Measurements from ENCODE around the gene CFAP61. TPM values are rescaled to one million over a fixed set of nuclear protein-coding genes. Genes with fewer than 3 reads are reported as not detected.

CFAP61 gene
- total RNA-seq, 4 donors from 2014 or later: not detected

DNA sequence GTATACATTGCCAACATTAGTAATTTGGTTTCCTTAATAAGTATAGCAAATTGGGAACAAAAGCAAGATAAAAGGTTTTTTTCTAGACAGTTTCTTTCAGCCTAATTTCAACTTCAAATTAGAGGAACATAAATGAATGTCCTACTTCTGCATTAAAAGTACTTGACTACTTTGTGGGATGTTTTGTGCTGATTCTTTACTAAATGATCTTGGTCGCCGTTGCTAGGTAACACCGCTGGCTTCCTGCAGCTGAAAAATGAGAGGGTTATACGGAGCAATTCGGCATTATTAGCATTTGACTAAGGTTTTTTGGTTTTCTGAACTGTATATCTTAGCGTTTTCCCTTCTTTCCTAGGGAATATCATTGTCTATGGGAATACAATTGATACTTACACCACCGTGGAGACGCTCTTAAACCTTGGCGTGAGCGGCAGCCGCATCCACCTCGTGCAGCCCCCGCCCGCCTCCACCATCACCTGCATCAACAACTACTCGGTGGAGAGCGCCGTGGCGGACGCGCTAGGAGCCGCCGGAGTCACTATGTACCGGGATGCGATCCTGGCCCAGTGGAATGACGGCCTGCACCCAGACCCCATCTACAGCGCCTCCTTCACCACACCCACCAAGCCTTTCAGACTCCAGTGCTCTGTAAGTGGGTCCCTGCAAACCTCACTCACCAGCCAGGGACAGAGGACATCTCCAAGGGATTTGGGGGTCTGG is 224.6 kb downstream of the CFAP61 start:
- H3K4me1 ChIP-seq: peaks cover 0 to 4% (median 0%) of the 10 kb centered on the region in 4 donors
- WGBS: 45% methylated on average over 26 of the region's 26 CpGs
- intact Hi-C loops (cut with DNase I): no loop called here
- no peaks in the 10 kb centered on the region for H3K36me3 ChIP-seq
- no peak for DNase-seq (ENCODE audit: extremely low spot score)
- H3K27ac ChIP-seq (replicated peaks in 1 of 4): no peak overlapping the region
- peaks cover 0 to 9% (median 0%) of the 10 kb centered on the region in 4 donors for H3K27me3 ChIP-seq
- no peak overlapping the region for H3K4me3 ChIP-seq
- no peaks in the 10 kb centered on the region for H3K9me3 ChIP-seq
- TF ChIP-seq EP300 (IDR thresholded peaks at IDR 0.05) (no peak), POLR2A (IDR thresholded peaks at IDR 0.05; ENCODE audit: low read depth) (no peak)

DNA sequence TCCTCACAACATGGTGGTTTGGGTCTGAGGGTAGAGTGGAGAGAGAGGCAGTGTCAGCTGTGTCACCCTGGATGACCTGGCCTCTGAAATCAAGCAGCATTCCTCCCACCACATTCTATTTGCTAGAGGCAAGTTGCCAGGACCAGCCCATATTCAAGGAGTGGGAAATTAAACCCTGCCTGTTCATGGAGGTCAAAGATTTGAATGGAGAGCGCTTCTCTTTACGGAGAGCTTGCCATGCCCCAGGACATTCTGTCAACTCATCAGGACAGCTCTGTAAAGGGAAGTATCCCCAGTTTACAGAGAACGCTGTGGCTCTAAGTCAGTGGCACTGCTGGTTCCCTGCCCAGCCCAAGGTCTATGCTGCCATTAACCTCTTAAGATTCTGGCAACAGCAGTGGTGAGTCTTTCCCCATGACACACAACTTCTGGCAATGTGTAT is 225.6 kb downstream of the CFAP61 start:
- Histone ChIP-seq H3K9me3 (no peaks in the 10 kb centered on the region), H3K4me3 (no peak overlapping the region), H3K27me3 (peaks cover 0 to 9% (median 0%) of the 10 kb centered on the region in 4 donors), H3K27ac (replicated peaks in 1 of 4) (no peak overlapping the region), H3K4me1 (peaks cover 0 to 4% (median 0%) of the 10 kb centered on the region in 4 donors), H3K36me3 (no peaks in the 10 kb centered on the region)
- intact Hi-C loops (cut with DNase I): no loop called here
- DNase-seq (ENCODE audit: extremely low spot score): no peak
- 59% methylated on average over 3 of the region's 3 CpGs for WGBS
- TF ChIP-seq, protein P1, sequence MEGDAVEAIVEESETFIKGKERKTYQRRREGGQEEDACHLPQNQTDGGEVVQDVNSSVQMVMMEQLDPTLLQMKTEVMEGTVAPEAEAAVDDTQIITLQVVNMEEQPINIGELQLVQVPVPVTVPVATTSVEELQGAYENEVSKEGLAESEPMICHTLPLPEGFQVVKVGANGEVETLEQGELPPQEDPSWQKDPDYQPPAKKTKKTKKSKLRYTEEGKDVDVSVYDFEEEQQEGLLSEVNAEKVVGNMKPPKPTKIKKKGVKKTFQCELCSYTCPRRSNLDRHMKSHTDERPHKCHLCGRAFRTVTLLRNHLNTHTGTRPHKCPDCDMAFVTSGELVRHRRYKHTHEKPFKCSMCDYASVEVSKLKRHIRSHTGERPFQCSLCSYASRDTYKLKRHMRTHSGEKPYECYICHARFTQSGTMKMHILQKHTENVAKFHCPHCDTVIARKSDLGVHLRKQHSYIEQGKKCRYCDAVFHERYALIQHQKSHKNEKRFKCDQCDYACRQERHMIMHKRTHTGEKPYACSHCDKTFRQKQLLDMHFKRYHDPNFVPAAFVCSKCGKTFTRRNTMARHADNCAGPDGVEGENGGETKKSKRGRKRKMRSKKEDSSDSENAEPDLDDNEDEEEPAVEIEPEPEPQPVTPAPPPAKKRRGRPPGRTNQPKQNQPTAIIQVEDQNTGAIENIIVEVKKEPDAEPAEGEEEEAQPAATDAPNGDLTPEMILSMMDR (IDR thresholded peaks at IDR 0.05): no peak
- no peak for TF ChIP-seq EP300 (IDR thresholded peaks at IDR 0.05)
- TF ChIP-seq POLR2AphosphoS5 (IDR thresholded peaks at IDR 0.05): no peak
- TF ChIP-seq POLR2A (IDR thresholded peaks at IDR 0.05; ENCODE audit: low read depth): no peak

DNA sequence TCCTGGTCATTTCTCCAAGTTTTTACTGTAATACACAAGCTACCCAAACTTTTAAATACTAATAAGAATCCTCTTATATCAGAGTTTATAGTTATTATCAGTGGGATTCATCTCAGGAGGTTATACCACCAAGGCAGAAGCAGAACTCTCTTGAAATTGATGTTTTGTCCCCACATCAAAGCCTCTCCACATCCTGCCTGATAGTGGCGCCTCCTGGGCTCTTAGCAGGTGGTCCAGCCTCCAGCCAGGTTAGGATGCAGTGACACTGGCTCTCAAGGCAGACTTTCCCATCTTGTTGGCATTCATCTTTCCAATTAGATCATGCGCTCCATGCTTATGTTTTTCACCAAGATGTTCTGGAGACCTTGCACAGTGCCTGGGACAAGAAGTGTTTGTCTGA is 233.7 kb downstream of the CFAP61 start:
- H3K4me3 ChIP-seq: no peak overlapping the region
- peaks cover 0 to 5% (median 0%) of the 10 kb centered on the region in 4 donors for H3K9me3 ChIP-seq
- WGBS: 71% methylated on average over 2 of the region's 2 CpGs
- TF ChIP-seq POLR2AphosphoS5 (IDR thresholded peaks at IDR 0.05) (no peak), POLR2A (IDR thresholded peaks at IDR 0.05; ENCODE audit: low read depth) (no peak), EP300 (IDR thresholded peaks at IDR 0.05) (no peak)
- TF ChIP-seq, protein P1 (IDR thresholded peaks at IDR 0.05): no peak
- H3K27ac ChIP-seq (replicated peaks in 1 of 4): no peak overlapping the region
- peaks cover 0 to 8% (median 0%) of the 10 kb centered on the region in 4 donors for H3K27me3 ChIP-seq
- DNase-seq (ENCODE audit: extremely low spot score): no peak
- intact Hi-C loops (cut with DNase I): no loop called here
- H3K4me1 ChIP-seq: no peaks in the 10 kb centered on the region
- peaks cover 0 to 7% (median 0%) of the 10 kb centered on the region in 4 donors for H3K36me3 ChIP-seq

DNA sequence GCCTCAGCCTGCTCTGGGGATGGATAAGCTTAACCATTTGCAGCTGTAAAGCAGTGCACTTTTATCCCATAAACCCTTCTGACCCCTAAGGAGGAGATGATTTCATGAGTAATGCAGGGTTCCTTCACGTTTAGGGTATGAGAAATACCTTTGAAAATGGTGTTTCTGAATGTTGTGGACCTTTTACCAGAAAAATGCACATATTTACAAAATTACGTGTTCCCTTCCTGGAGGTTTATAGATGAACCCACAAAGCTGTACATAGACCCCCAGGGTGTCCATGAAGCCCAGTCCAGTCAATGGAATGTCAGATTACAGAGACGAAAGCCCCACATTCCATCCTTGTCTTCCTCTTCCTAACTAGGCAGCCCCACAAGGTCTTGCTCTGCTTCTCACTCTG is 237.0 kb downstream of the CFAP61 start:
- Histone ChIP-seq H3K27me3 (peaks cover 0 to 8% (median 0%) of the 10 kb centered on the region in 4 donors), H3K36me3 (peaks cover 0 to 9% (median 0%) of the 10 kb centered on the region in 4 donors), H3K27ac (replicated peaks in 1 of 4) (no peak overlapping the region), H3K4me1 (no peaks in the 10 kb centered on the region), H3K4me3 (no peak overlapping the region), H3K9me3 (no peaks in the 10 kb centered on the region)
- DNase-seq (ENCODE audit: extremely low spot score): no peak
- WGBS: 76% methylated on average over 3 of the region's 3 CpGs
- intact Hi-C loops (cut with DNase I): no loop called here
- TF ChIP-seq, protein P1 (IDR thresholded peaks at IDR 0.05): no peak
- TF ChIP-seq POLR2AphosphoS5 (IDR thresholded peaks at IDR 0.05): no peak
- TF ChIP-seq EP300 (IDR thresholded peaks at IDR 0.05): no peak
- TF ChIP-seq POLR2A (IDR thresholded peaks at IDR 0.05; ENCODE audit: low read depth): no peak

DNA sequence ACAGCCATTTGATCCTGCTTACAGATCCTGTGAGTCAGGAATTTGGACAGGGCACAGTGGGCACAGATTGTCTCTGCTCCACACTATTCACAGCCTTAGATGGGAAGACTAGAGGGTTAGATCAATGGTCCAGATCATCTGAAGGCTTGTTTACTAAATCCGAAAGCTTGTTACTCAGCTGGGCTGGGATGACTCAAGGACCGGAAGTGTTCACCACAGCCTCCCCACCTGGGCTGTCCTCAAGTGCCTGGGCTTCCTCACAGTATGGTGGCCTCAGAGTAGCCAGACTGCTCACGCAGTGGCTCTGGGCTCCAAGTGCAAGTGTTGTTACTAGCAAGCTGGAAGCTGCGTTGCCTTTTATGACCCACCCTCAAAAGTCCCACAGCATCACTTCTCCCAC is 240.1 kb downstream of the CFAP61 start:
- no peaks in the 10 kb centered on the region for H3K27me3 ChIP-seq
- no peak overlapping the region for H3K4me3 ChIP-seq
- H3K27ac ChIP-seq (replicated peaks in 1 of 4): no peak overlapping the region
- no peaks in the 10 kb centered on the region for H3K9me3 ChIP-seq
- TF ChIP-seq POLR2A (IDR thresholded peaks at IDR 0.05; ENCODE audit: low read depth): no peak
- TF ChIP-seq POLR2AphosphoS5 (IDR thresholded peaks at IDR 0.05): no peak
- no peak for TF ChIP-seq EP300 (IDR thresholded peaks at IDR 0.05)
- no peaks in the 10 kb centered on the region for H3K4me1 ChIP-seq
- intact Hi-C loops (cut with DNase I): no loop called here
- no peak for DNase-seq (ENCODE audit: extremely low spot score)
- peaks cover 0 to 9% (median 0%) of the 10 kb centered on the region in 4 donors for H3K36me3 ChIP-seq
- 83% methylated on average over 4 of the region's 4 CpGs for WGBS
